ENCODE results near the gene MMP13.

The MMP13 gene

GRCh38 chr11:102927624-102927990 lies 27.9 kb downstream of the MMP13 start:
- ChIA-PET POLR2A (no interaction called here), CTCF (interaction anchor here (0.9 to 9.3 kb wide), 6 partner anchors 11 to 127 kb away, joined by 3 to 95 read pairs (median 10); no protein-coding TSS in a partner anchor)
- TF ChIP-seq CTCF (IDR thresholded peaks at IDR 0.05; ENCODE audit: insufficient read depth, low read length, missing control alignments): no peak
- no peak for DNase-seq (ENCODE audit: low read depth, low spot score)
- no peak overlapping the region for H3K4me3 ChIP-seq (ENCODE audit: low read depth, low read length)

DNA sequence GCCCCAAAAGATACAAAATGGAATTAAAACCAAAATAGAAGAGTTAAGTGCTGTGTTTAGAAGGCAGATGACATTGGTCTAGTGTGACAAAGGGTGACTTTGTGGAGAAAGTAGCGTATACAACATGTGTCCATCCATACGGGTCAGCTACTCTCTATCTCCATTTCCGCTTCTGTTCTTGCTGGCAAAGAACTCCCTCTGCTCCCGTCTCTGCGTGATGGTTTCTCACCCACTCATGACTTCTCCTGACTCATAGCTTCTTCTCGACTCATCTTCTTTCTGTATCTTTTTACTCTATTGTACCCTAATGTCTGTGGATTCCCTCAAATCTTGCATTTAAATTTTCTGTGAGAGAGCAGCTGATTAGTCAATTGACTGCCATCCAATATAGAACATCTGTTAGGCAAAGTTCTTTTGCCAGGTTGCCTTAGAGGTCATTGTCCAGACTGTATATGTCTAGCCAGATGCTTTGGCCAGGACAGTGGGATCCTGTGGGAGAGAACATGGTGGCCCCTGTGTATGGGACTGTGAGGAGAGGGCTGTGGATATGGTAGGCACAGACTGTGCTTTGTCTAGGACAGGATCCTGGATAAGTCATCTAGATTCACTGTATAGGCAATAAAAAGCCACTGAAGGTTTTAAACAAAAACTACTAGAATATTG lies 28.4 kb downstream of the MMP13 start:
- TF ChIP-seq CTCF (IDR thresholded peaks at IDR 0.05; ENCODE audit: insufficient read depth, low read length, missing control alignments): no peak
- no peak for DNase-seq (ENCODE audit: low read depth, low spot score)
- POLR2A ChIA-PET: no interaction called here
- no peak overlapping the region for H3K4me3 ChIP-seq (ENCODE audit: low read depth, low read length)
- CTCF ChIA-PET: interaction anchor here (1.0 to 9.3 kb wide), 5 partner anchors 9 to 19 kb away, joined by 3 to 95 read pairs (median 10); no protein-coding TSS in a partner anchor

DNA sequence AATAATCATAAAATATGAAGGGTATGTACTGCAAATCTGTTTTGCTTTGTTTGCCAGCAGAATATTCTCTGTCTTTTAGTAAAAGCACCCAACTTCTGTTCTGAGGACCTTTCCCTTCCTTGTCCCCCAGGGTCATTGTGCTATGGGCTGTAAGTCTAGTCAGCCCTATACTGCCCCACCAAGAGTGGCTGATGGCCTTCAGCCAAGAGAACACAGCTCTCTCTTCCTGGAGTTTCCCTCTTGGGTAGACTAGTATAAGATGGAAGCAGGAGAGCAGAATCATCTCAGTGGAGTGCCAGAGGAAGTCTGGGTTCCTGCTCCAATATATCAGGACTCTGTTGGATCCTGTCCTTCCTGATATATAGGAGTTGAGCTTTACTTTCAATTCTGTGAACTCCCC lies 29.0 kb downstream of the MMP13 start:
- CTCF ChIA-PET: interaction anchor here (1.0 to 9.3 kb wide), 6 partner anchors 10 to 131 kb away, joined by 3 to 95 read pairs (median 7); no protein-coding TSS in a partner anchor
- no peak overlapping the region for H3K4me3 ChIP-seq (ENCODE audit: low read depth, low read length)
- no peak for TF ChIP-seq CTCF (IDR thresholded peaks at IDR 0.05; ENCODE audit: insufficient read depth, low read length, missing control alignments)
- POLR2A ChIA-PET: no interaction called here
- no peak for DNase-seq (ENCODE audit: low read depth, low spot score)

DNA sequence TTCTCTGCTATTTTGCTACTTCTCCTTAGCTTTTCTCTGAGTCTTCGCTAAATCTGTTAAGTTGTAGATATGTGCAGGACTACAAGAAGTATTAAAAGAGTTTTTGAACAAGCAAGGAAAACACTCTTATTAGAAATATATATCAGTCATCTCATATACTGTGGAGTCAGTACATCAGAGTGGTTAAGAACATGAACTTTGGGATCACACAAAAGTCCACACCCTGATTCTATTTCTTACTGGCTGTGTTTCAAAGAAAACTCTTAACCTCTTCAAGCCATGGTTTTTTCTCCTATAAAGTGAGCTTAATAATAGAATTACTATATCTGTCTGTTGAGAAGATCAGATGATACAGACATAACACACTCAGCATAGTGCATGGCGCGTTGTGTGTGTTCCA lies 29.5 kb downstream of the MMP13 start:
- no peak for DNase-seq (ENCODE audit: low read depth, low spot score)
- ChIA-PET POLR2A (no interaction called here), CTCF (interaction anchor here (1.1 to 9.3 kb wide), 6 partner anchors 11 to 131 kb away, joined by 3 to 95 read pairs (median 13); no protein-coding TSS in a partner anchor)

GRCh38 chr11:102924851-102925380 lies 30.6 kb downstream of the MMP13 start:
- no peak overlapping the region for H3K4me3 ChIP-seq (ENCODE audit: low read depth, low read length)
- no peak for TF ChIP-seq CTCF (IDR thresholded peaks at IDR 0.05; ENCODE audit: insufficient read depth, low read length, missing control alignments)
- POLR2A ChIA-PET: no interaction called here
- CTCF ChIA-PET: interaction anchor here (0.8 to 9.3 kb wide), 6 partner anchors 12 to 130 kb away, joined by 3 to 95 read pairs (median 6); no protein-coding TSS in a partner anchor
- no peak for DNase-seq (ENCODE audit: low read depth, low spot score)

More for the DNA sequence above, 29.5 kb downstream of the MMP13 start:
- no peak overlapping the region for H3K4me3 ChIP-seq (ENCODE audit: low read depth, low read length)
- TF ChIP-seq CTCF (IDR thresholded peaks at IDR 0.05; ENCODE audit: insufficient read depth, low read length, missing control alignments): no peak

GRCh38 chr11:102921587-102922220 lies 33.8 kb downstream of the MMP13 start:
- ChIA-PET POLR2A (no interaction called here), CTCF (interaction anchor here (0.7 to 3.5 kb wide), 4 partner anchors 11 to 189 kb away, joined by 3 to 25 read pairs (median 4); no protein-coding TSS in a partner anchor)
- DNase-seq (ENCODE audit: low read depth, low spot score): no peak
- no peak for TF ChIP-seq CTCF (IDR thresholded peaks at IDR 0.05; ENCODE audit: insufficient read depth, low read length, missing control alignments)
- no peak overlapping the region for H3K4me3 ChIP-seq (ENCODE audit: low read depth, low read length)

Measured in AG04449 (cell line).